Measurements from ENCODE around the gene WDR45B.

Gene WDR45B

GRCh38 chr17:82569621-82570020 is 78.6 kb downstream of the WDR45B start:
- Histone ChIP-seq H3K27me3 (ENCODE audit: control insufficient read depth, insufficient read depth, low read length, poor library complexity, severe bottlenecking) (no peaks in the 10 kb centered on the region), H3K9me3 (ENCODE audit: control insufficient read depth, low read length) (no peaks in the 10 kb centered on the region), H3K4me3 (ENCODE audit: insufficient read depth, low read depth, low read length) (no peak overlapping the region), H3K36me3 (ENCODE audit: control insufficient read depth, insufficient read depth, low read length) (peaks cover 39% of the 10 kb centered on the region), H3K27ac (ENCODE audit: insufficient read depth, low read depth, low read length, poor library complexity, severe bottlenecking) (no peak overlapping the region), H3K4me1 (ENCODE audit: control insufficient read depth, insufficient read depth, low read length) (no peaks in the 10 kb centered on the region)
- 91 to 95% methylated on average over 11 of the region's 11 CpGs for WGBS, 2 experiments

GRCh38 chr17:82568997-82569393 is 79.2 kb downstream of the WDR45B start:
- Histone ChIP-seq H3K4me1 (ENCODE audit: control insufficient read depth, insufficient read depth, low read length) (no peaks in the 10 kb centered on the region), H3K27me3 (ENCODE audit: control insufficient read depth, insufficient read depth, low read length, poor library complexity, severe bottlenecking) (no peaks in the 10 kb centered on the region), H3K9me3 (ENCODE audit: control insufficient read depth, low read length) (no peaks in the 10 kb centered on the region), H3K36me3 (ENCODE audit: control insufficient read depth, insufficient read depth, low read length) (peaks cover 39% of the 10 kb centered on the region), H3K27ac (ENCODE audit: insufficient read depth, low read depth, low read length, poor library complexity, severe bottlenecking) (no peak overlapping the region), H3K4me3 (ENCODE audit: insufficient read depth, low read depth, low read length) (no peak overlapping the region)
- 97 to 98% methylated on average over 10 of the region's 10 CpGs for whole genome bisulfite sequencing, 2 experiments

- 93 to 96% methylated on average over 15 of the region's 15 CpGs for WGBS, 2 experiments
- H3K27ac ChIP-seq (ENCODE audit: insufficient read depth, low read depth, low read length, poor library complexity, severe bottlenecking), result no peak overlapping the region
- H3K27me3 ChIP-seq (ENCODE audit: control insufficient read depth, insufficient read depth, low read length, poor library complexity, severe bottlenecking), result no peaks in the 10 kb centered on the region
- no peak overlapping the region for H3K4me3 ChIP-seq (ENCODE audit: insufficient read depth, low read depth, low read length)
- H3K36me3 ChIP-seq (ENCODE audit: control insufficient read depth, insufficient read depth, low read length), result peaks cover 28% of the 10 kb centered on the region
- no peaks in the 10 kb centered on the region for H3K4me1 ChIP-seq (ENCODE audit: control insufficient read depth, insufficient read depth, low read length)
- H3K9me3 ChIP-seq (ENCODE audit: control insufficient read depth, low read length), result no peaks in the 10 kb centered on the region
These were observed 81.0 kb downstream of the WDR45B start for GRCh38 chr17:82567286-82567685.

DNA sequence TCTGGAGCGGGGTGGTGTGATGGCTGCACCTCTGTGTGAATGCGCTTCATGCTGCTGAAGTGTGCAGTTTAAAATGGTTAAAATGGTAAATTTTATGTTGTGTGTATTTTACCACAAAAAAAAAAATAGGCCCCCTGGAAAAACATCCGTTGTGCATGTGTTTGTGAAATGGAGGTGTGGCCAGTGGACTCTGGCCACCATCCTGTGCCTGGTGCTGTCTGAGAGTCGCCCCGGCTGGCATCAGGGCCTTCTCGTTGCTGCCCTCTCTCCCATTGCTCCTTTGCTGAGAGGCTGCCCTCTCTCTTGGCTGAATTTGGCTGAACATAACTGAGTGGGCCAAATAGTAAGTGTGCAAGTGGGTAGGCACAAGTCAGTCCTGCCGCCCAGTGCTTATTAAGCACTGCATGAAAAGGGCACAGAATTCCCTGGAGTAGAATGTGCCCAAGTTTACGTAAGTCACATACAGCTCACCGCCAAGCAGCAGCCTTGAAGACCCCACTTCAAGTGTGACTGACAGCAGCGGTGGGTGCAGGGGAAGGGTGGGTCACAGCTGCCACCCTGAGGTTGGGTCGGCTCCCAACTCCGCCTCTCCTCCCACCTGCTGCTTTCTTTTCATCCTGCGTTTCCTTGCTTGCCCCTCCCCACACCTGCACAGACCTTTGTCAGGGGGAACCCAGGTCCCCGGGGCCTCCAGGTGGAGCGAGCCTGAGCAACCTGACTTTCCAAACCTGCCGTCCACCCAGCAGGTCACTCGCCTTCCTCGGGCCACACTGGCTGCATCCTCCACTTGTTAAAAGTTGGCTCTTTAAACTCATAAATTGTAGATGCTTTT is 81.9 kb downstream of the WDR45B start:
- no peaks in the 10 kb centered on the region for H3K4me1 ChIP-seq (ENCODE audit: control insufficient read depth, insufficient read depth, low read length)
- H3K36me3 ChIP-seq (ENCODE audit: control insufficient read depth, insufficient read depth, low read length), result peaks cover 22% of the 10 kb centered on the region
- H3K4me3 ChIP-seq (ENCODE audit: insufficient read depth, low read depth, low read length), result no peak overlapping the region
- H3K27me3 ChIP-seq (ENCODE audit: control insufficient read depth, insufficient read depth, low read length, poor library complexity, severe bottlenecking), result no peaks in the 10 kb centered on the region
- 85 to 87% methylated on average over 18 of the region's 18 CpGs for WGBS, 2 experiments
- no peaks in the 10 kb centered on the region for H3K9me3 ChIP-seq (ENCODE audit: control insufficient read depth, low read length)
- H3K27ac ChIP-seq (ENCODE audit: insufficient read depth, low read depth, low read length, poor library complexity, severe bottlenecking), result no peak overlapping the region

DNA sequence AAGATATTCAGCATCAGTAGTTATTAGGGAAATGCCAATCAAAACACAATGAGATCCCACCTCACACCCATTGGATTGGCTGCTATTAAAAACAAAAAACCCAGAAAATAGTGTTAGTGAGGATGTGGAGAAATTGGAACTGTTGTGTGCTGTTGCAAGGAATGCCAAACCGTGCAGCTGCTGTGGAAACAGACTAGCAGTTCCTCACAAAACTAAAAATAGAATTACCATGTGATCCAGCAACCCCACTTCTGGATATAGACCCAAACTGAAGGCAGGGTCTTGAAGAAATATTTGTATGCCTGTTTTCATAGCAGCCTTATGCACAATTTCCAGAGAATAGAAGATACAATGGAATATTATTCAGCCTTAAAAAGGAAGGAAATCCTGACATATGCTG is 82.7 kb downstream of the WDR45B start:
- H3K36me3 ChIP-seq (ENCODE audit: control insufficient read depth, insufficient read depth, low read length), result peaks cover 16% of the 10 kb centered on the region

More for the DNA sequence above, 82.7 kb downstream of the WDR45B start:
- WGBS, 2 experiments, result 77 to 91% methylated on average over 1 of the region's 1 CpG
- Histone ChIP-seq H3K27ac (ENCODE audit: insufficient read depth, low read depth, low read length, poor library complexity, severe bottlenecking) (no peak overlapping the region), H3K4me1 (ENCODE audit: control insufficient read depth, insufficient read depth, low read length) (no peaks in the 10 kb centered on the region), H3K27me3 (ENCODE audit: control insufficient read depth, insufficient read depth, low read length, poor library complexity, severe bottlenecking) (no peaks in the 10 kb centered on the region), H3K4me3 (ENCODE audit: insufficient read depth, low read depth, low read length) (no peak overlapping the region), H3K9me3 (ENCODE audit: control insufficient read depth, low read length) (no peaks in the 10 kb centered on the region)

Measured in ectodermal cell (in vitro differentiated cells).